Parietal lobe (tissue), 2 donors: ENCODE measurements around the gene ZGLP1. TPM values are rescaled to one million over a fixed set of nuclear protein-coding genes. Genes with fewer than 3 reads are reported as not detected.

Experiments used
- small RNA-seq: library from RNA; depleted of rRNA; stranded (forward); fragments of <200 nt; gene quantifications from one replicate; pipeline ENCODE3, GENCODE V24; 2014; ENCODE audit warnings: low replicate concordance
- total RNA-seq: library from RNA; depleted of rRNA; stranded (reverse); fragments of >200 nt; gene quantifications from one replicate; pipeline ENCODE4 v1.2.3, GENCODE V29; 2014

ZGLP1 gene
- 5.9 TPM for total RNA-seq

GRCh38 chr19:10309423-10309822, at the start of gene ZGLP1:
ZGLP1 (minus strand) TSS chr19:10309815.

DNA sequence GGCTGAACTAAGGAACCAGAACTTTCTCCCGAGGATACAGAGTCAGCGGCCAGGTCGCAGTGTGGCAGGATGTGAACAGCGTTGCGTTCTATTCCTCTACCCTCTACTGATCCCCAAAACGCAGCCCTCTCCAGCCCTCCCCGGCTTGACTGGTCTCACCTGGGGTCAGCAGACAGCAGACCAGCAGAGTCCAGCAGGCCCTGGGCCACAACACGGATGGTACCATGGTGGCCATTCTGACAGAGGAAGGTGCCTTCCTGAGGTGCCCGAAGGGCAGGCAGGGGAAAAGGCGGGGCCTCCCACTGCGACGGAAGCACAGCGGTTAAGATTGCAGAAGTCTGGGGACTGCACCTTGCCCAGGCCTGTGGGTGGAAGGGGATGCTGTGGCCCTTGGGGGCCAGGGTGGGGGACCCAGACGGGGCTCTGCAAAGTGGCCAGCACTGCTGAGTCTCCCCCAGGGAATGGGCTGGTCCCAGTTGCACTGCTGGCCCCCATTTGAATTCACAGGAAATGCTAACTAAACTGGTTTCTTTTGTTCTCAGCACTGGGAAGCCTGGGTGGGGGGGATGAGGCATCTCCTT, 29.9 kb upstream of the ZGLP1 start, which contains the start of gene ICAM3:
TSS of gene ICAM3 (minus strand) at position 245 of the 581 bp plus-strand sequence. CDS start at position 235, 10 bp downstream.

GRCh38 chr19:10332965-10333757, 23.5 kb upstream of the ZGLP1 start, which contains the start of gene RAVER1:
RAVER1 (minus strand) TSS chr19:10333529; CDS start chr19:10333507, 22 bp downstream.

GRCh38 chr19:10315335-10316214, 6.0 kb upstream of the ZGLP1 start, which contains the start of gene FDX2:
FDX2 (minus strand) TSS chr19:10316015; CDS start chr19:10315996, 19 bp downstream.

DNA sequence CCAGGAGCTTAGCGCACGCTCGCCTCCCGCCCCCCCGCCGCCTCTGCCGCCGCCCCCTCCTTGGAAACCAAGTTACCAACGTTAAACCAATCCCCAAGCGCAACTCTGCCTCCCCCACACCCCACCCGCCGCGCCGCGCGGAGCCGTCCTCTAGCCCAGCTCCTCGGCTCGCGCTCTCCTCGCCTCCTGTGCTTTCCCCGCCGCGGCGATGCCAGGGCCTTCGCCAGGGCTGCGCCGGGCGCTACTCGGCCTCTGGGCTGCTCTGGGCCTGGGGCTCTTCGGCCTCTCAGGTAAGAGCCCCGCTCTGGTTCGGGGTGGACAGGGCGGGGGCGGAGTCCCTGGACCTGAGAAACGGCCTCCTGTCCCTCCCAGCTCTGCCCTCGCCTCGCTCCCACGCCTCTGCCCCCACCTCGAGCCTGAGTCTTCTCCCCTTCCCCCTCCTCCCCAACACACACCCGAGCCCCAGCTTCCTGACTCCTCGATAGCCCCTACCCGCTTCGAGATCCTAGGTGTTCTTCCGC, 19.7 kb downstream of the ZGLP1 start, which contains the start of gene ICAM5:
TSS of gene ICAM5 (plus strand) at position 117 of the 521 bp plus-strand sequence. CDS start at position 209, 92 bp downstream.

DNA sequence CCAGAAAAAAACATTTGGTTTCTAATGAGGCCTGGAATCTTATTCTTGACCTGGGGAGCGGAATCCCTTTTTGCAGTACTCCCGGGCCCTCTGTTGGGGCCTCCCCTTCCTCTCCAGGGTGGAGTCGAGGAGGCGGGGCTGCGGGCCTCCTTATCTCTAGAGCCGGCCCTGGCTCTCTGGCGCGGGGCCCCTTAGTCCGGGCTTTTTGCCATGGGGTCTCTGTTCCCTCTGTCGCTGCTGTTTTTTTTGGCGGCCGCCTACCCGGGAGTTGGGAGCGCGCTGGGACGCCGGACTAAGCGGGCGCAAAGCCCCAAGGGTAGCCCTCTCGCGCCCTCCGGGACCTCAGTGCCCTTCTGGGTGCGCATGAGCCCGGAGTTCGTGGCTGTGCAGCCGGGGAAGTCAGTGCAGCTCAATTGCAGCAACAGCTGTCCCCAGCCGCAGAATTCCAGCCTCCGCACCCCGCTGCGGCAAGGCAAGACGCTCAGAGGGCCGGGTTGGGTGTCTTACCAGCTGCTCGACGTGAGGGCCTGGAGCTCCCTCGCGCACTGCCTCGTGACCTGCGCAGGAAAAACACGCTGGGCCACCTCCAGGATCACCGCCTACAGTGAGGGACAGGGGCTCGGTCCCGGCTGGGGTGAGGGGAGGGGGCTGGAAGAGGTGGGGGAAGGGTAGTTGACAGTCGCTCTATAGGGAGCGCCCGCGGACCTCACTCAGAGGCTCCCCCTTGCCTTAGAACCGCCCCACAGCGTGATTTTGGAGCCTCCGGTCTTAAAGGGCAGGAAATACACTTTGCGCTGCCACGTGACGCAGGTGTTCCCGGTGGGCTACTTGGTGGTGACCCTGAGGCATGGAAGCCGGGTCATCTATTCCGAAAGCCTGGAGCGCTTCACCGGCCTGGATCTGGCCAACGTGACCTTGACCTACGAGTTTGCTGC, 22.5 kb downstream of the ZGLP1 start, which contains the start of gene ICAM4:
TSS of gene ICAM4 (plus strand) at position 153 of the 935 bp plus-strand sequence. CDS start at position 211, 58 bp downstream.

DNA sequence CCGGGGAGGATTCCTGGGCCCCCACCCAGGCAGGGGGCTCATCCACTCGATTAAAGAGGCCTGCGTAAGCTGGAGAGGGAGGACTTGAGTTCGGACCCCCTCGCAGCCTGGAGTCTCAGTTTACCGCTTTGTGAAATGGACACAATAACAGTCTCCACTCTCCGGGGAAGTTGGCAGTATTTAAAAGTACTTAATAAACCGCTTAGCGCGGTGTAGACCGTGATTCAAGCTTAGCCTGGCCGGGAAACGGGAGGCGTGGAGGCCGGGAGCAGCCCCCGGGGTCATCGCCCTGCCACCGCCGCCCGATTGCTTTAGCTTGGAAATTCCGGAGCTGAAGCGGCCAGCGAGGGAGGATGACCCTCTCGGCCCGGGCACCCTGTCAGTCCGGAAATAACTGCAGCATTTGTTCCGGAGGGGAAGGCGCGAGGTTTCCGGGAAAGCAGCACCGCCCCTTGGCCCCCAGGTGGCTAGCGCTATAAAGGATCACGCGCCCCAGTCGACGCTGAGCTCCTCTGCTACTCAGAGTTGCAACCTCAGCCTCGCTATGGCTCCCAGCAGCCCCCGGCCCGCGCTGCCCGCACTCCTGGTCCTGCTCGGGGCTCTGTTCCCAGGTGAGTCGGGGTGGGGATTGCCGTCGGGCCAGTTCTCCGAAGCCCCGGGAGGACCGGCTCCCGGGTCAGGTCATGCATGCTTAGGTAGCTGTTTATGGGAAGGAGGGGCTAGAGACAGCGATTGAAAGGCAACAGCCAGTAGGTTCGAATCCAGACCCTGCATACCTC, 38.8 kb downstream of the ZGLP1 start, which contains the start of gene ICAM1:
TSS of gene ICAM1 (plus strand) at position 505 of the 779 bp plus-strand sequence. CDS start at position 545, 40 bp downstream.

Small RNAs within 50 kb of the gene (small RNA-seq; reads per million reads assigned to genes)
- gene AC011511.1 (not detected), gene AC011511.4 (not detected)

Other genes with a start within 250 kb of the ZGLP1 start
- 6.6 TPM for gene SHFL, start 223.5 kb downstream of the ZGLP1 start, total RNA-seq
- not detected for gene ANGPTL6, start 207.1 kb downstream of the ZGLP1 start, total RNA-seq
- gene PPAN, start 203.5 kb downstream of the ZGLP1 start, total RNA-seq: 25.7 TPM
- gene P2RY11, start 198.1 kb downstream of the ZGLP1 start, total RNA-seq: 6.3 TPM
- gene EIF3G, start 189.9 kb downstream of the ZGLP1 start, total RNA-seq: 87.3 TPM
- gene DNMT1, start 114.9 kb downstream of the ZGLP1 start, total RNA-seq: 71.1 TPM
- gene S1PR2, start 78.5 kb downstream of the ZGLP1 start, total RNA-seq: 3.1 TPM
- gene MRPL4, start 57.6 kb downstream of the ZGLP1 start, total RNA-seq: 15.0 TPM
- gene ICAM1, start 38.7 kb downstream of the ZGLP1 start, total RNA-seq: 1.3 TPM
- not detected for gene ICAM4, start 22.9 kb downstream of the ZGLP1 start, total RNA-seq
- gene ICAM5, start 19.9 kb downstream of the ZGLP1 start, total RNA-seq: 4.1 TPM
- 18.2 TPM for gene FDX2, start 6.2 kb upstream of the ZGLP1 start, total RNA-seq
- gene RAVER1, start 23.7 kb upstream of the ZGLP1 start, total RNA-seq: 5.9 TPM
- gene ICAM3, start 29.8 kb upstream of the ZGLP1 start, total RNA-seq: 0.63 TPM
- gene TYK2, start 70.8 kb upstream of the ZGLP1 start, total RNA-seq: 67.6 TPM
- gene CDC37, start 93.7 kb upstream of the ZGLP1 start, total RNA-seq: 52.6 TPM
- 7.8 TPM for gene PDE4A, start 110.7 kb upstream of the ZGLP1 start, total RNA-seq
- gene KEAP1, start 193.5 kb upstream of the ZGLP1 start, total RNA-seq: 38.5 TPM
- not detected for gene S1PR5, start 207.6 kb upstream of the ZGLP1 start, total RNA-seq
- 14.7 TPM for gene ATG4D, start 234.1 kb upstream of the ZGLP1 start, total RNA-seq